ENCODE results near the gene APC2. TPM values are rescaled to one million over a fixed set of nuclear protein-coding genes. Genes with fewer than 3 reads are reported as not detected.
"Not testable (repeated sequence)": the region's sequence is repeated elsewhere in the genome, so short reads cannot be mapped to it uniquely, and the experiment has no call there.

The APC2 gene
- total and polyA plus RNA-seq, 9 donors: under 0.01 to 0.28 (median 0.11) TPM; not detected in 1

- Histone ChIP-seq H3K4me3 (no peak overlapping the region), H3K36me3 (no peaks in the 10 kb centered on the region), H3K27me3 (no peaks in the 10 kb centered on the region), H3K9me3 (no peaks in the 10 kb centered on the region), H3K27ac (no peak overlapping the region), H3K4me1 (ENCODE audit: insufficient read depth) (peaks cover 15% of the 10 kb centered on the region)
- intact Hi-C loops (cut with DNase I): no loop called here
- DNase-seq: no peak
- WGBS, 3 donors: 72 to 85% (median 82%) methylated on average over 40 of the region's 40 CpGs
- TF ChIP-seq POLR2A (IDR thresholded peaks at IDR 0.05) (no peak), EP300 (IDR thresholded peaks at IDR 0.05) (no peak), CTCF (IDR thresholded peaks at IDR 0.05) (no peak)
Observed at GRCh38 chr19:1495799-1496713, 46.1 kb downstream of the APC2 start.

- 57 to 67% (median 67%) methylated on average over 34 to 39 of the region's 39 CpGs for WGBS, 3 donors
- no peak for TF ChIP-seq CTCF (IDR thresholded peaks at IDR 0.05)
- TF ChIP-seq POLR2A (IDR thresholded peaks at IDR 0.05): no peak
- TF ChIP-seq EP300 (IDR thresholded peaks at IDR 0.05): no peak
- Histone ChIP-seq H3K4me1 (ENCODE audit: insufficient read depth) (peaks cover 8% of the 10 kb centered on the region), H3K4me3 (no peak overlapping the region), H3K36me3 (no peaks in the 10 kb centered on the region), H3K9me3 (no peaks in the 10 kb centered on the region), H3K27ac (no peak overlapping the region), H3K27me3 (no peaks in the 10 kb centered on the region)
- no peak for DNase-seq
- intact Hi-C loops (cut with DNase I): no loop called here
Observed at GRCh38 chr19:1496714-1497577, 47.0 kb downstream of the APC2 start.

GRCh38 chr19:1497578-1498235, 47.8 kb downstream of the APC2 start:
- TF ChIP-seq EP300 (IDR thresholded peaks at IDR 0.05) (no peak), CTCF (IDR thresholded peaks at IDR 0.05) (no peak), POLR2A (IDR thresholded peaks at IDR 0.05) (no peak)
- no peak overlapping the region for H3K4me3 ChIP-seq
- no peaks in the 10 kb centered on the region for H3K36me3 ChIP-seq
- no peaks in the 10 kb centered on the region for H3K27me3 ChIP-seq
- H3K27ac ChIP-seq: no peak overlapping the region
- WGBS, 3 donors: 64 to 70% (median 65%) methylated on average over 25 of the region's 25 CpGs
- no peak for DNase-seq
- peaks cover 8% of the 10 kb centered on the region for H3K4me1 ChIP-seq (ENCODE audit: insufficient read depth)
- intact Hi-C loops (cut with DNase I): no loop called here
- H3K9me3 ChIP-seq: no peaks in the 10 kb centered on the region

GRCh38 chr19:1499231-1499630, 49.3 kb downstream of the APC2 start:
- intact Hi-C loops (cut with DNase I); H3K27ac ChIP-seq; H3K9me3 ChIP-seq; DNase-seq; H3K4me3 ChIP-seq; H3K27me3 ChIP-seq; H3K4me1 ChIP-seq (ENCODE audit: insufficient read depth); H3K36me3 ChIP-seq: not testable (repeated sequence)
- WGBS, 3 donors: 84% methylated on average over 26 of the region's 34 CpGs; no CpG with 5 or more reads in 2 of the 3 donors

Measured in ovary (tissue), 9 donors.